Measurements from ENCODE around the gene INTS4.

DNA sequence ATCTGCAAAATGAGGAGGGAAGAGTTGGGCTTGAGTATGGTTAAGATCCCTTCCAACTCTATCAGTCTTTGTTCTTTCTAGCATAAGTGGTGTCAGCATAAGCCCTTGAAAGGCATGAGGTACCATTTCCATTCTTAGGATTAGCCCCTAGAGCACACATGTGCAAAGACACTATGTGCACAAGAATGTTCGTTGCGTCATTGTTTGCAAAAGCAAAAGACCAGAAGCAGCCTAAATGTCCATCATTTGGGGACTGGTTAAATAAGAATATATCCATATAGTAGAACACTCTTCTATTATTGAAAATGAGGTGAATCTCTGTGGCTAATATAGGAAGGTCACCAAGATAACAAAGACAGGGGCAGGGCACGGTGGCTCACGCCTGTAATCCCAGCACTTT, 38.6 kb upstream of the INTS4 start:
- TF ChIP-seq, protein P1, sequence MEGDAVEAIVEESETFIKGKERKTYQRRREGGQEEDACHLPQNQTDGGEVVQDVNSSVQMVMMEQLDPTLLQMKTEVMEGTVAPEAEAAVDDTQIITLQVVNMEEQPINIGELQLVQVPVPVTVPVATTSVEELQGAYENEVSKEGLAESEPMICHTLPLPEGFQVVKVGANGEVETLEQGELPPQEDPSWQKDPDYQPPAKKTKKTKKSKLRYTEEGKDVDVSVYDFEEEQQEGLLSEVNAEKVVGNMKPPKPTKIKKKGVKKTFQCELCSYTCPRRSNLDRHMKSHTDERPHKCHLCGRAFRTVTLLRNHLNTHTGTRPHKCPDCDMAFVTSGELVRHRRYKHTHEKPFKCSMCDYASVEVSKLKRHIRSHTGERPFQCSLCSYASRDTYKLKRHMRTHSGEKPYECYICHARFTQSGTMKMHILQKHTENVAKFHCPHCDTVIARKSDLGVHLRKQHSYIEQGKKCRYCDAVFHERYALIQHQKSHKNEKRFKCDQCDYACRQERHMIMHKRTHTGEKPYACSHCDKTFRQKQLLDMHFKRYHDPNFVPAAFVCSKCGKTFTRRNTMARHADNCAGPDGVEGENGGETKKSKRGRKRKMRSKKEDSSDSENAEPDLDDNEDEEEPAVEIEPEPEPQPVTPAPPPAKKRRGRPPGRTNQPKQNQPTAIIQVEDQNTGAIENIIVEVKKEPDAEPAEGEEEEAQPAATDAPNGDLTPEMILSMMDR (IDR thresholded peaks at IDR 0.05; ENCODE audit: low read depth, low read length, poor library complexity, severe bottlenecking) = no peak
- no peak for TF ChIP-seq EZH2phosphoT487 (IDR thresholded peaks at IDR 0.05; ENCODE audit: borderline replicate concordance, low read length)
